HG03571 (cell line): Measurements from ENCODE around the gene C1QL4.

Experiments
- ATAC-seq: cut with Tn5 transposase; IDR thresholded peaks from one replicate; pipeline ENCODE4 v1.9.1; 2021; ENCODE audit not compliant: unreplicated experiment

C1QL4 gene

GRCh38 chr12:49348781-49349180 lies 11.8 kb upstream of the C1QL4 start:
- no peak for ATAC-seq

GRCh38 chr12:49347311-49348193 lies 10.6 kb upstream of the C1QL4 start:
- ATAC-seq: peak; percentile 48

- no peak for ATAC-seq
These were observed 9.8 kb upstream of the C1QL4 start, which contains the start of gene DNAJC22 for GRCh38 chr12:49346659-49347310. Gene DNAJC22, plus strand, starts transcription at chr12:49346888. Its CDS starts 1,985 bp downstream, at chr12:49348873.

- ATAC-seq: no peak
These were observed 9.1 kb upstream of the C1QL4 start for GRCh38 chr12:49345825-49346658.

GRCh38 chr12:49345051-49345824 lies 8.2 kb upstream of the C1QL4 start:
- no peak for ATAC-seq

GRCh38 chr12:49344486-49345050 lies 7.6 kb upstream of the C1QL4 start:
- ATAC-seq: no peak

GRCh38 chr12:49342914-49343731 lies 6.1 kb upstream of the C1QL4 start:
- ATAC-seq: no peak

GRCh38 chr12:49342066-49342913 lies 5.3 kb upstream of the C1QL4 start:
- peak; percentile 51 for ATAC-seq

- ATAC-seq: no peak
These were observed 4.7 kb upstream of the C1QL4 start for GRCh38 chr12:49341777-49342065.

- no peak for ATAC-seq
These were observed 4.2 kb upstream of the C1QL4 start for GRCh38 chr12:49340971-49341776.

GRCh38 chr12:49340095-49340870 lies 3.3 kb upstream of the C1QL4 start:
- ATAC-seq: no peak

GRCh38 chr12:49339464-49339861 lies 2.5 kb upstream of the C1QL4 start:
- no peak for ATAC-seq

- ATAC-seq: no peak
These were observed 2.0 kb upstream of the C1QL4 start for GRCh38 chr12:49338830-49339463.

- no peak for ATAC-seq
These were observed 888 bp downstream of the C1QL4 start for GRCh38 chr12:49335955-49336644.

GRCh38 chr12:49335118-49335954 lies 1.7 kb downstream of the C1QL4 start:
- no peak for ATAC-seq
